HCT116 (cell line): ENCODE measurements around the gene ASAP2. TPM values are rescaled to one million over a fixed set of nuclear protein-coding genes. Genes with fewer than 3 reads are reported as not detected.

Experiments used
- ATAC-seq: fragments of 200-7000 bp; cut with Tn5 transposase; 2 replicates; pipeline ENCODE4 v1.9.1; 2020; ENCODE audit warnings: mild to moderate bottlenecking, moderate library complexity
- BruUV-seq: library from RNA; stranded (reverse); fragments of 400-500 nt; replicated peaks from 2 replicates; lab custom pipeline; 2021; lab: Mats Ljungman, UMichigan
- CTCF ChIA-PET: fragments of 300-600 bp; sonication (Branson Sonifier 250); formaldehyde crosslinking; loops from one replicate; lab custom pipeline; 2021; ENCODE audit warnings: antibody characterized with exemption; lab: Charles Lee
- POLR2A ChIA-PET: fragments of 300-600, 350-600 bp; sonication (Branson Sonifier 250); formaldehyde crosslinking; loops from one replicate; lab custom pipeline; 2021; ENCODE audit warnings: antibody characterized with exemption; lab: Charles Lee
- RAD21 ChIA-PET, 2 experiments: fragments of 300-600 bp; sonication (Branson Sonifier 250); formaldehyde crosslinking; loops; one replicate each; lab custom pipeline; 2023; ENCODE audit warnings: low total read pairs in 2 of 2; ENCODE audit not compliant: uncharacterized antibody in 2 of 2, unreplicated experiment in 2 of 2, low non-redundant PET in 1 of 2; lab: Charles Lee
- DNase-seq: peaks from one replicate; pipeline ENCODE4 v3.0.0-alpha.2; 2010; ENCODE audit warnings: low read depth, low spot score
- H2AFZ ChIP-seq: fragments of 200-600 bp; shearing (Covaris generic), sonication (generic); 2 replicates; pipeline ENCODE4 v1.6.1; 2017; ENCODE audit warnings: low read depth, mixed run types, mixed read lengths, antibody characterized with exemption, low read length; ENCODE audit not compliant: poor library complexity, severe bottlenecking
- H3K27ac ChIP-seq: 2 replicates; pipeline ENCODE4 v1.5.1; 2012; ENCODE audit warnings: low read depth, low read length
- H3K27me3 ChIP-seq: fragments of 200-600 bp; sonication (generic); 2 replicates; pipeline ENCODE4 v1.6.1; 2016; ENCODE audit warnings: mixed run types, low read length, mixed read lengths; ENCODE audit not compliant: insufficient read depth
- H3K36me3 ChIP-seq, 2 experiments: fragments of 200-500 bp in 1 of 2; fragments of 200-600 bp in 1 of 2; sonication (Bioruptor generic) in 1 of 2; sonication (generic) in 1 of 2; 2 replicates each; pipeline versions ENCODE4 v1.5.1 to v1.6.1; 2014 to 2016; ENCODE audit warnings: low read length in 2 of 2, inconsistent platforms in 1 of 2, mixed read lengths in 1 of 2, mixed run types in 1 of 2; ENCODE audit not compliant: insufficient read depth in 2 of 2, control insufficient read depth in 1 of 2
- H3K4me1 ChIP-seq, 2 experiments: fragments of 200-600 bp in 1 of 2; sonication (generic) in 1 of 2; 2 replicates each; pipeline versions ENCODE4 v1.5.1 to v1.6.1; 2012 to 2017; ENCODE audit warnings: low read length in 2 of 2, inconsistent platforms in 1 of 2, mild to moderate bottlenecking in 1 of 2, mixed read lengths in 1 of 2, mixed run types in 1 of 2, moderate library complexity in 1 of 2; ENCODE audit not compliant: insufficient read depth in 2 of 2, control insufficient read depth in 1 of 2
- H3K4me2 ChIP-seq: fragments of 200-600 bp; sonication (generic); 2 replicates; pipeline ENCODE4 v1.6.1; 2017; ENCODE audit warnings: mixed run types, low read length, mixed read lengths
- H3K4me3 ChIP-seq, 2 experiments: fragments of 200-600 bp in 1 of 2; sonication (generic) in 1 of 2; replicated peaks in 1 of 2; 2 replicates each; pipeline ENCODE4 v1.5.1; 2011 to 2016; ENCODE audit warnings: low read length in 2 of 2, control low read depth in 1 of 2, low read depth in 1 of 2, mild to moderate bottlenecking in 1 of 2, mixed read lengths in 1 of 2, mixed run types in 1 of 2
- H3K79me2 ChIP-seq: fragments of 200-600 bp; sonication (generic); 2 replicates; pipeline ENCODE4 v1.6.1; 2017; ENCODE audit warnings: mild to moderate bottlenecking, mixed run types, low read length, moderate library complexity, mixed read lengths; ENCODE audit not compliant: insufficient read depth
- H3K9ac ChIP-seq: fragments of 200-600 bp; sonication (generic); 2 replicates; pipeline ENCODE4 v1.6.1; 2016; ENCODE audit warnings: low read length, mixed read lengths
- H3K9me2 ChIP-seq: fragments of 200-600 bp; sonication (generic), shearing (Covaris generic); 2 replicates; pipeline ENCODE4 v1.6.1; 2017; ENCODE audit warnings: mixed run types, mild to moderate bottlenecking, moderate library complexity; ENCODE audit not compliant: insufficient read depth
- H3K9me3 ChIP-seq, 2 experiments: fragments of 200-500 bp in 1 of 2; fragments of 200-600 bp in 1 of 2; sonication (Bioruptor generic) in 1 of 2; sonication (generic) in 1 of 2; 2 replicates each; pipeline ENCODE4 v1.6.1; 2014 to 2017; ENCODE audit warnings: low read length in 2 of 2, mixed read lengths in 2 of 2, inconsistent platforms in 1 of 2, low read depth in 1 of 2, mild to moderate bottlenecking in 1 of 2, mixed run types in 1 of 2, moderate library complexity in 1 of 2; ENCODE audit not compliant: control insufficient read depth in 1 of 2, insufficient read depth in 1 of 2
- H4K20me1 ChIP-seq: fragments of 200-600 bp; sonication (generic), shearing (Covaris generic); 2 replicates; pipeline ENCODE4 v1.6.1; 2017; ENCODE audit warnings: mixed run types, mild to moderate bottlenecking, moderate library complexity; ENCODE audit not compliant: insufficient read depth
- CBX3 ChIP-seq: IDR thresholded peaks from 2 replicates; pipeline ENCODE4 v1.6.1; 2012; ENCODE audit warnings: low read depth
- CEBPB ChIP-seq: IDR thresholded peaks from 2 replicates; pipeline ENCODE4 v1.6.1; 2012; ENCODE audit warnings: low read depth
- EGR1 ChIP-seq: IDR thresholded peaks from 2 replicates; pipeline ENCODE4 v1.6.1; 2012; ENCODE audit warnings: low read depth
- ELF1 ChIP-seq: IDR thresholded peaks from 2 replicates; pipeline ENCODE4 v1.6.1; 2012; ENCODE audit warnings: low read depth, borderline replicate concordance
- EZH2 ChIP-seq: fragments of 200-600 bp; sonication (generic); IDR thresholded peaks from 2 replicates; pipeline ENCODE4 v1.6.1; 2017; ENCODE audit warnings: antibody characterized with exemption, mixed run types
- EZH2phosphoT487 ChIP-seq: fragments of 200-600 bp; IDR thresholded peaks from 2 replicates; pipeline ENCODE4 v1.6.1; 2018; ENCODE audit warnings: antibody characterized with exemption, borderline replicate concordance
- FOSL1 ChIP-seq: IDR thresholded peaks from 2 replicates; pipeline ENCODE4 v1.6.1; 2012; ENCODE audit warnings: low read depth
- JUND ChIP-seq: IDR thresholded peaks from 2 replicates; pipeline ENCODE4 v1.6.1; 2012
- POLR2A ChIP-seq: IDR thresholded peaks from 2 replicates; pipeline ENCODE4 v1.7.0; 2011; ENCODE audit warnings: borderline replicate concordance; ENCODE audit not compliant: insufficient read depth, insufficient read length; ENCODE audit errors: extremely low read depth
- POLR2AphosphoS5 ChIP-seq: IDR thresholded peaks from 2 replicates; pipeline ENCODE4 v1.6.1; 2011; ENCODE audit warnings: mild to moderate bottlenecking, low read depth, low read length, moderate library complexity
- RAD21 ChIP-seq: IDR thresholded peaks from 2 replicates; pipeline ENCODE4 v1.6.1; 2012; ENCODE audit warnings: low read depth, mild to moderate bottlenecking
- SIN3A ChIP-seq: IDR thresholded peaks from 2 replicates; pipeline ENCODE4 v1.6.1; 2012; ENCODE audit warnings: low read depth
- SRF ChIP-seq: IDR thresholded peaks from 2 replicates; pipeline ENCODE4 v1.6.1; 2012; ENCODE audit warnings: low read depth
- TCF7L2 ChIP-seq: IDR thresholded peaks from 2 replicates; pipeline ENCODE4 v1.7.0; 2011; ENCODE audit warnings: borderline replicate concordance, inconsistent platforms; ENCODE audit not compliant: insufficient read depth, insufficient read length; ENCODE audit errors: extremely low read depth
- YY1 ChIP-seq: IDR thresholded peaks from 2 replicates; pipeline ENCODE4 v1.6.1; 2011; ENCODE audit warnings: low read length, low read depth, moderate library complexity, mild to moderate bottlenecking; ENCODE audit not compliant: insufficient replicate concordance; ENCODE audit errors: extremely low read depth
- ZFX ChIP-seq: fragments of 450-650 bp; IDR thresholded peaks from 2 replicates; pipeline ENCODE4 v1.6.1; 2017
- ZNF274 ChIP-seq: fragments of 200-500 bp; sonication (Bioruptor generic); IDR thresholded peaks from 2 replicates; pipeline ENCODE4 v1.6.1; 2014; ENCODE audit warnings: mild to moderate bottlenecking, low read depth, low read length, inconsistent platforms
- intact Hi-C: fragments of 100-400 bp; cut with micrococcal nuclease; formaldehyde crosslinking; loops from 2 replicates; pipeline ENCODE4 v1.10.0; 2022
- total RNA-seq: library from RNA; stranded (reverse); gene quantifications from one replicate; pipeline ENCODE4 v1.2.1, GENCODE V29; 2021; ENCODE audit not compliant: unreplicated experiment
- TF ChIP-seq, protein P1 (sequence below), 3 experiments: fragments of 200-600 bp in 1 of 3; sonication (generic) in 1 of 3; IDR thresholded peaks in 2 of 3; conservative IDR thresholded peaks in 1 of 3; 2 replicates each; pipeline ENCODE4 v1.5.1; 2012 to 2017; ENCODE audit warnings: low read depth in 2 of 3, low read length in 2 of 3, antibody characterized with exemption in 1 of 3, borderline replicate concordance in 1 of 3, control low read depth in 1 of 3, mild to moderate bottlenecking in 1 of 3, mixed read lengths in 1 of 3, mixed run types in 1 of 3, moderate library complexity in 1 of 3; ENCODE audit not compliant: insufficient read depth in 1 of 3
- TF ChIP-seq, protein P2 (sequence below): IDR thresholded peaks from 2 replicates; pipeline ENCODE4 v1.6.1; 2012
- TF ChIP-seq, protein P3 (sequence below): IDR thresholded peaks from 2 replicates; pipeline ENCODE4 v1.6.1; 2011; ENCODE audit warnings: mild to moderate bottlenecking, low read length, moderate library complexity; ENCODE audit not compliant: insufficient replicate concordance; ENCODE audit errors: extremely low read depth

Gene ASAP2
- total RNA-seq, 1 experiment from 2014 or later, result 16.5 TPM

DNA sequence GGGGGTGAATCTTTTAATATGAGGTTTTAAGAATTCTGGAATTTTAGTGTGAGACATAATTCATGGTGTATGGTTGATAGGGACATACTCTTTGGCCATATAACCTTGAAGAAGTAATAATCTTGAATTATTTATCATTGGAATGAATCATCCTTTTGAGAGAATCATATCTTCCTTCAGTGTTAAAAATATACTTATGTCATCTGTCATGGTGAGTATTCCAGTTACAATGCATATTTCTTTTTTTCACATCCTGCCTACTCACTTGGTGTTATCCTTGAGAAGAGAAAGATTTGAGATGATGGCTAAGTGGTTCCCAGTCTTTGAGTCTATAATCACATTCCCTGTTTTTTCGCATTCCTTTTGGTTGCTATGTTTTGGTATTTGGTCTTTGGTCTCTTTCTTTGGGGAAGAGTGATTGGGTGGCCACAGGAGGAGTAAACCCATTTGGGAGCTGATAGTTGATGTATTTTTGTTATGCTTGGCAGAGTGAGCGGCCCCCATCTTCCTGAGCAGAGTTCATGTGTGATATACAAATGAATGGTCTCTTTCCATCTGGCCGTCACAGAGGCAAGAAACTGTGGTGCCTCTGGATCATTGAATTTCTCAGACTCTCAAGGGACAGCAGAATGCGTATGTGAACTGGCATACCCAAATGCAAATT is 21.6 kb downstream of the ASAP2 start:
- ChIA-PET POLR2A (no interaction called here), CTCF (no interaction called here), RAD21 (no interaction called here)
- Histone ChIP-seq H3K79me2 (peaks cover 14% of the 10 kb centered on the region), H3K36me3 (no peaks in the 10 kb centered on the region), H3K27me3 (peaks cover 15% of the 10 kb centered on the region; the same call in 1 of the 2 replicates), H3K4me1 (peaks cover 26 to 27% of the 10 kb centered on the region in 2 experiments), H4K20me1 (peaks cover 4% of the 10 kb centered on the region; the same call in 1 of the 2 replicates), H3K4me3 (no peak overlapping the region), H3K4me2 (no peak overlapping the region), H3K27ac (no peak overlapping the region), H3K9me2 (no peaks in the 10 kb centered on the region), H3K9me3 (no peaks in the 10 kb centered on the region), H3K9ac (no peak overlapping the region), H2AFZ (no peak overlapping the region)
- intact Hi-C loops, result no loop called here
- DNase-seq (no peak), ATAC-seq (no peak)
- TF ChIP-seq SIN3A (no peak), EGR1 (no peak), CEBPB (no peak), ZNF274 (no peak), RAD21 (no peak), EZH2phosphoT487 (no peak), ELF1 (no peak), CBX3 (no peak), POLR2A (no peak), EZH2 (no peak), YY1 (no peak), FOSL1 (no peak), SRF (no peak), POLR2AphosphoS5 (no peak), JUND (no peak), TCF7L2 (no peak), ZFX (no peak)
- TF ChIP-seq, protein P1, sequence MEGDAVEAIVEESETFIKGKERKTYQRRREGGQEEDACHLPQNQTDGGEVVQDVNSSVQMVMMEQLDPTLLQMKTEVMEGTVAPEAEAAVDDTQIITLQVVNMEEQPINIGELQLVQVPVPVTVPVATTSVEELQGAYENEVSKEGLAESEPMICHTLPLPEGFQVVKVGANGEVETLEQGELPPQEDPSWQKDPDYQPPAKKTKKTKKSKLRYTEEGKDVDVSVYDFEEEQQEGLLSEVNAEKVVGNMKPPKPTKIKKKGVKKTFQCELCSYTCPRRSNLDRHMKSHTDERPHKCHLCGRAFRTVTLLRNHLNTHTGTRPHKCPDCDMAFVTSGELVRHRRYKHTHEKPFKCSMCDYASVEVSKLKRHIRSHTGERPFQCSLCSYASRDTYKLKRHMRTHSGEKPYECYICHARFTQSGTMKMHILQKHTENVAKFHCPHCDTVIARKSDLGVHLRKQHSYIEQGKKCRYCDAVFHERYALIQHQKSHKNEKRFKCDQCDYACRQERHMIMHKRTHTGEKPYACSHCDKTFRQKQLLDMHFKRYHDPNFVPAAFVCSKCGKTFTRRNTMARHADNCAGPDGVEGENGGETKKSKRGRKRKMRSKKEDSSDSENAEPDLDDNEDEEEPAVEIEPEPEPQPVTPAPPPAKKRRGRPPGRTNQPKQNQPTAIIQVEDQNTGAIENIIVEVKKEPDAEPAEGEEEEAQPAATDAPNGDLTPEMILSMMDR (IDR thresholded peaks at IDR 0.05 in 2 of 3, conservative IDR thresholded peaks at IDR 0.05 in 1 of 3; ENCODE audit: borderline replicate concordance in 1 of 3, insufficient read depth in 1 of 3, low read depth in 2 of 3, low read length in 2 of 3), result no peak
- TF ChIP-seq, protein P2, sequence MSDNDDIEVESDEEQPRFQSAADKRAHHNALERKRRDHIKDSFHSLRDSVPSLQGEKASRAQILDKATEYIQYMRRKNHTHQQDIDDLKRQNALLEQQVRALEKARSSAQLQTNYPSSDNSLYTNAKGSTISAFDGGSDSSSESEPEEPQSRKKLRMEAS, result no peak
- TF ChIP-seq, protein P3, sequence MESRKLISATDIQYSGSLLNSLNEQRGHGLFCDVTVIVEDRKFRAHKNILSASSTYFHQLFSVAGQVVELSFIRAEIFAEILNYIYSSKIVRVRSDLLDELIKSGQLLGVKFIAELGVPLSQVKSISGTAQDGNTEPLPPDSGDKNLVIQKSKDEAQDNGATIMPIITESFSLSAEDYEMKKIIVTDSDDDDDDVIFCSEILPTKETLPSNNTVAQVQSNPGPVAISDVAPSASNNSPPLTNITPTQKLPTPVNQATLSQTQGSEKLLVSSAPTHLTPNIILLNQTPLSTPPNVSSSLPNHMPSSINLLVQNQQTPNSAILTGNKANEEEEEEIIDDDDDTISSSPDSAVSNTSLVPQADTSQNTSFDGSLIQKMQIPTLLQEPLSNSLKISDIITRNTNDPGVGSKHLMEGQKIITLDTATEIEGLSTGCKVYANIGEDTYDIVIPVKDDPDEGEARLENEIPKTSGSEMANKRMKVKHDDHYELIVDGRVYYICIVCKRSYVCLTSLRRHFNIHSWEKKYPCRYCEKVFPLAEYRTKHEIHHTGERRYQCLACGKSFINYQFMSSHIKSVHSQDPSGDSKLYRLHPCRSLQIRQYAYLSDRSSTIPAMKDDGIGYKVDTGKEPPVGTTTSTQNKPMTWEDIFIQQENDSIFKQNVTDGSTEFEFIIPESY, result no peak
- BruUV-seq, result no TSS peak
